Hepatocyte (in vitro differentiated cells): ENCODE data around the gene ADAMTS3.

Source experiments
- CTCF ChIP-seq: fragments of 200-600 bp; sonication (generic); IDR thresholded peaks from 2 replicates; pipeline ENCODE4 v1.5.1; 2016; ENCODE audit warnings: antibody characterized with exemption, mild to moderate bottlenecking; ENCODE audit not compliant: poor library complexity
- EZH2 ChIP-seq: fragments of 200-600 bp; sonication (generic); IDR thresholded peaks from 2 replicates; pipeline ENCODE4 v1.6.1; 2016; ENCODE audit warnings: antibody characterized with exemption, mild to moderate bottlenecking, borderline replicate concordance
- EZH2phosphoT487 ChIP-seq: fragments of 200-600 bp; sonication (generic); IDR thresholded peaks from one replicate; pipeline ENCODE4 v1.6.1; 2018; ENCODE audit warnings: antibody characterized with exemption, mild to moderate bottlenecking, low read depth, moderate library complexity; ENCODE audit not compliant: unreplicated experiment, severe bottlenecking

GRCh38 chr4:72432282-72432681 is 136.7 kb downstream of the ADAMTS3 start:
- no peak for TF ChIP-seq CTCF
- TF ChIP-seq EZH2: no peak
- no peak for TF ChIP-seq EZH2phosphoT487
